CD4-positive, alpha-beta T cell treated with Interferon gamma for 1 hour (primary cell): ENCODE results near the gene CEACAM1.
"Not testable (repeated sequence)": the region's sequence is repeated elsewhere in the genome, so short reads cannot be mapped to it uniquely, and the experiment has no call there.

Source experiments
- DNase-seq: peaks from one replicate; pipeline ENCODE4 v3.0.0-alpha.2; 2020

Gene CEACAM1

DNA sequence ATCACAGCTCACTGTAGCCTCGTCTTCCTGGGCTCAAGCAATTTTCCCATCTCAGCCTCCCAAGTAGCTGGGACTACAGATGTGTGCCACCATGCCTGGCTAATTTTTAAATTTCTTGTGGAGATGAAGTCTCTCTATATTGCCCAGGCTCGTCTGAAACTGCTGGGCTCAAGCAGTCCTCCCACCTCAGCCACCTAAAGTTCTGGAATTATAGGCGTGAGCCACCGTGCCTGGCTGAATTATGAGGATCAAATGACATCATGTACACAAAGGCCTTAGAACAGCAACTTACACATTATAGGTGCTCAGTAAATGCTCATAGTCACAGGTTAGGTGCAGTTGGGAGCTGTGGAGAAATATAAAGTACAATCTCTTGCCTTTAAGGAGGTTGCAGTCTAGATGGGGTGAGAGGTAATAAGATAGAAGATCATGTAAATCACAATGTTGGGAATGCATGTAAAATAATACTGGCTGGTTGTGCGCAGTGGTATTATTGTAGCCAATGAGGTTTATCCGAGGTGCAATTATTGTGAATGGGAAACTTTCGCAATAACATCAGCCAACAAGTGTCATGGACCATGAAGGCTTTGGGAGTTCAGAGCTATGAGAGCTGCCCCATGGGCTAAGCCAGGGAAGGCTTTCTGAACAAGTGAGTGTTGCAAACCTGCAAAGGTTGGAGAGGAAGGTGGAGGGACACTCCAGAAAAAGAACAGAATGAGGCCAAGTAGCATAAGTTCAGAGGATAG lies 55.7 kb downstream of the CEACAM1 start:
- DNase-seq: no peak

GRCh38 chr19:42471554-42472249 lies 56.6 kb downstream of the CEACAM1 start:
- no peak for DNase-seq

DNA sequence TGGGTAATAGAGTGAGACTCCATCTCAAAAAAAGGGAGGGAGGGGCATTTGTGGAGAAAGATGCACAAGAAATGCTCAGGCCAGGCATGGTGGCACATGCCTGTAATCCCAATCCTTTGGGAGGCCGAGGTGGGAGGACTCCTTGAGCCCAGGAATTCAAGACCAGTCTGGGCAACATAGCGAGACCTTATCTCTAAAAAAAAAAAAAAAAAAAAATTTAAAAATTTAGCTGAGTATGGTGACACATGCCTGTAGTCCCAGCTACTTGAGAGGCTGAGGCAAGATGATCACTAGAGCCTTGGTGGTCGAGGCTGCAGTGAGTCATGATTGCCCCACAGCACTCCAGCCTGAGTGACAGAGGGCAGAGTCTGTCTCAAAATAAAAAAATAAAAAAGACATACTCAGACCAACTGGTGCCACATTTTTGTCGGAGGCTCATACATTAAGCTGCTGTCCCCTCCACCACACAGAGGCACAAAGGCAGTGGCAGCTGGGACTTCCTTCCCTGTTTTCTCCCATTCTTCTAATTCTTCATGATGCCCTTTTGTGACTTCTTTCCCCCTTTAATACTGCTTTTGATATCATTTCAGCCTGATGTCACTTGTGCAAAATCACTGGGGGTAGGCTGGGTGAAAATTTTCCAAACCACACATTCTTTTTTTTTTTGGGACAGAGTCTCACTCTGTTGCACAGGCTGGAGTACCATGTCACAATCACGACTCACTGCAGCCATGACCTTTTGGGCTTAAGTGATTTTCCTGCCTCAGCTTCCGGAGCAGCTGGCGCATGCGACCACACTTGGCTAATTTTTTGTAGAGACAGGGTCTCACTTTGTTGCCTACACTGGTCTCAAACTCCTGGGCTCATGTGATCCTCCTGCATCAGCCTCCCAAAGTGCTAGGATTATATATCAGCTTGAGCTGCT lies 58.7 kb downstream of the CEACAM1 start:
- no peak for DNase-seq

- no peak for DNase-seq
Measured at GRCh38 chr19:42468273-42468796, 59.9 kb downstream of the CEACAM1 start.

DNA sequence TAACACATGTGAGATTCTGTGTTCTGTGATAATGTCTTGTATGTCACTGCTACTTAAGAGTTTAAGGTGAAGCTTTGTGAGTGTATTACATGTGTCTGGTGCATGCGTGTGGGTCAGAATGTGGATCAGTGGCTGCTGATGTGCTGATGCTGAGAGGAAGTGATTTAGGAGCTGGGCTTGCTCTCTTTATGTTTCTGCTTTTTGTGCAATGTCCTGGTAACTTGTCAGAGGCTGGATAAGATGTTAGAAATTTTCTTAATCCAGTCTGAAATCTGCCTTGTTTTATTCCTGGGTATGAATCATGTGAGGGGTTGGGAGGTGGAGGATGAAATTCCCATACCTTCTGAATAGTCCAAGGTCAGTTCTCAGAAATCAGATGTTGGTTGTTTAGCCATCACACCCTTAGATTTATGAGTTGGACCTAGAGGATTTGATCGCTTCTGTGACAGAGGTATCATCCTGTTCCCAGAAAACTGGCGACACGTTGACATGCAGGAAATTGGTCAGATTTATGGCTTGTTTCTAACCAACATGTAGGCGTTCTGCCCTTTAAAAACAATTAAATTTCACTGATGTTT lies 61.0 kb downstream of the CEACAM1 start:
- no peak for DNase-seq

GRCh38 chr19:42466521-42467182 lies 61.6 kb downstream of the CEACAM1 start:
- DNase-seq: no peak

- DNase-seq: peak; percentile 52
Measured at GRCh38 chr19:42465827-42466280, 62.4 kb downstream of the CEACAM1 start.

DNA sequence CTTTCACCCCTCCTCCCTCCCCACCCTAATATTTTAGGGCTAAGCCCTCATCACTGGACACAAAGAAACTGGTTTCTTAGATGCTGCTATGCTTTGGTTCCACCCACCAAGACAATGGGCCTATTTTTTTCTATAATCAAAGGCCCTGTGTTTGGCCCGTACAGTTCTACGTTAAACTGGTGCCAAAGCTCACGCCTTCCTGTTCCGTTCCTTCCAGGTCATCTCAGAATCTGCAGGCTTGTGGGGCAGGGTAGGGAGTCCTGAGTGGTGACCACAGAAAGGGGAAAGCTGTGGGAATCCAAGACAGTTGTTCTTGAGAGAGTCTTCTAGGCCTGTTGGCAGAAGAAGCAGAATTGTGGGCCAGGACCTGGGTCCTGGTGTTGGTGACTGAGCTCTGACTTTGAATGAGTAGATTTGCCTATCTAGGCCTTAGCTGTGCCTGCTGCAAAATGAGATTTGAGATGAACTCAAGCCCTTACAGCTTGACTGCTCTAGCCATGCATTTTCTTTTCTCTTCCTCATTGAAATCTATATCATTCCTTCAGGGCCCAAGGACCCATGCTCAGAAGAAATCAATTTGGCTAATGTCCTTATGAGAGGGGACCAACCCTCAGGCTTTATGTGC lies 66.5 kb downstream of the CEACAM1 start:
- DNase-seq: no peak

GRCh38 chr19:42461231-42461630 lies 67.0 kb downstream of the CEACAM1 start:
- DNase-seq: not testable (repeated sequence)

GRCh38 chr19:42459926-42460325 lies 68.4 kb downstream of the CEACAM1 start:
- no peak for DNase-seq
